Spleen (tissue), 11 donors: ENCODE data around the gene ZKSCAN4. TPM values are rescaled to one million over a fixed set of nuclear protein-coding genes. Genes with fewer than 3 reads are reported as not detected.
A peak's percentile ranks its signal among the peaks of the same experiment; 100 is the strongest.

ENCODE experiments used
- DNase-seq: peaks from one replicate; pipeline ENCODE4 v3.0.0-alpha.2; 2020
- H3K27ac ChIP-seq, 8 donors: fragments of 200-600 bp; sonication (generic) in 7 of 8; 1 replicate in 4 of 8; 2 replicates in 4 of 8; pipeline versions ENCODE4 v1.5.0 to v1.8.0; 2016 to 2021; ENCODE audit warnings: inconsistent platforms in 4 of 8, mild to moderate bottlenecking in 4 of 8, moderate library complexity in 1 of 8
- H3K27me3 ChIP-seq, 7 donors: fragments of 200-600 bp; sonication (generic) in 6 of 7; replicated peaks in 1 of 7; 1 replicate in 4 of 7; 2 replicates in 3 of 7; pipeline versions ENCODE4 v1.5.0 to v1.8.0; 2016 to 2021; ENCODE audit warnings: inconsistent platforms in 3 of 7, mild to moderate bottlenecking in 1 of 7
- H3K36me3 ChIP-seq, 6 donors: fragments of 200-600 bp; sonication (generic) in 5 of 6; 1 replicate in 4 of 6; 2 replicates in 2 of 6; pipeline versions ENCODE4 v1.5.0 to v1.8.0; 2016 to 2021; ENCODE audit warnings: inconsistent platforms in 2 of 6
- H3K4me1 ChIP-seq, 6 donors: fragments of 200-600 bp; sonication (generic) in 5 of 6; 1 replicate in 3 of 6; 2 replicates in 3 of 6; pipeline versions ENCODE4 v1.5.0 to v1.8.0; 2016 to 2021; ENCODE audit warnings: inconsistent platforms in 3 of 6
- H3K4me3 ChIP-seq, 8 donors: fragments of 200-600 bp; sonication (generic) in 7 of 8; 1 replicate in 4 of 8; 2 replicates in 4 of 8; pipeline versions ENCODE4 v1.5.0 to v1.8.0; 2016 to 2021; ENCODE audit warnings: inconsistent platforms in 4 of 8, mild to moderate bottlenecking in 4 of 8, moderate library complexity in 2 of 8
- H3K9me3 ChIP-seq, 8 donors: fragments of 200-600 bp; sonication (generic) in 7 of 8; 1 replicate in 4 of 8; 2 replicates in 4 of 8; pipeline versions ENCODE4 v1.5.0 to v1.8.0; 2016 to 2021; ENCODE audit warnings: inconsistent platforms in 4 of 8
- POLR2A ChIP-seq, 3 donors: fragments of 450-650 bp; IDR thresholded peaks; one replicate each; pipeline ENCODE4 v1.5.1; 2017; ENCODE audit warnings: antibody characterized with exemption in 3 of 3, mild to moderate bottlenecking in 1 of 3
- POLR2AphosphoS5 ChIP-seq, 3 donors: sonication (generic); formaldehyde crosslinking; IDR thresholded peaks; one replicate each; pipeline ENCODE4 v1.5.1; 2017; ENCODE audit warnings: antibody characterized with exemption in 3 of 3
- WGBS, 5 donors: extraction: QIAGEN DNeasy Blood & Tissue Kit in 3 of 5; methylation state at CpG; one replicate each; pipeline versions ENCODE4 v1.1.5 to v1.1.7; 2013 to 2018; 5-methylcytosine and 5-hydroxymethylcytosine counted together
- intact Hi-C: fragments of 100-400 bp; cut with DNase I; formaldehyde crosslinking; loops from one replicate; pipeline ENCODE4 v1.15.0; 2023; ENCODE audit warnings: low total_unique reads
- polyA plus RNA-seq, 3 donors: library from polyadenylated mRNA; stranded (reverse); fragments of 200-250 nt; gene quantifications; one replicate each; pipeline ENCODE4 v1.2.1, GENCODE V29; 2013
- total RNA-seq, 7 donors: library from RNA; depleted of rRNA in 3 of 7; stranded (reverse); fragments of >200 nt in 3 of 7; fragmentation: NEBNext Ultra II Directional in 4 of 7; extraction: Animal tissue kit (Norgen Biotek cat#: 25700) in 4 of 7; gene quantifications; one replicate each; pipeline versions ENCODE4 v1.1.0 to v1.2.1, GENCODE V29; 2016 to 2021
- TF ChIP-seq, protein P1 (sequence below), 11 experiments: fragments of 200-600 bp in 7 of 11; fragments of 450-650 bp in 4 of 11; sonication (generic) in 4 of 11; IDR thresholded peaks in 8 of 11; conservative IDR thresholded peaks in 3 of 11; 1 replicate in 7 of 11; 2 replicates in 4 of 11; pipeline versions ENCODE4 v1.4.0 to v1.8.0; 2016 to 2021; ENCODE audit warnings: antibody characterized with exemption in 11 of 11, inconsistent platforms in 4 of 11, mild to moderate bottlenecking in 1 of 11
- donor health status: healthy with polysubstance abuse.
- donor health status: DM: no; HTN: no; CAD: no; lungs with moderate emphysema.
- donor health status: DM: no; HTN: no; CAD: no.
- donor health status: Bipolar disorder and iron deficiency.
- donor health status: healthy.
- donor health status: DM: no; HTN: no; CAD: no.
- donor health status: DM: yes; HTN: yes; CAD: no.

Gene ZKSCAN4
- total and polyA plus RNA-seq, 10 donors = 5.2 to 13.7 (median 11.0) TPM

- WGBS, 5 donors = 10 to 15% (median 13%) methylated on average over 15 of the region's 15 CpGs
- no peak for DNase-seq
- H3K27ac ChIP-seq = peak overlapping the region in 3 of 8 donors; percentile 20 to 37 (median 29)
- H3K4me3 ChIP-seq = peak overlapping the region in 6 of 8 donors; percentile 4 to 58 (median 24)
- TF ChIP-seq POLR2AphosphoS5 (IDR thresholded peaks at IDR 0.05) = no peak
- TF ChIP-seq, protein P1, sequence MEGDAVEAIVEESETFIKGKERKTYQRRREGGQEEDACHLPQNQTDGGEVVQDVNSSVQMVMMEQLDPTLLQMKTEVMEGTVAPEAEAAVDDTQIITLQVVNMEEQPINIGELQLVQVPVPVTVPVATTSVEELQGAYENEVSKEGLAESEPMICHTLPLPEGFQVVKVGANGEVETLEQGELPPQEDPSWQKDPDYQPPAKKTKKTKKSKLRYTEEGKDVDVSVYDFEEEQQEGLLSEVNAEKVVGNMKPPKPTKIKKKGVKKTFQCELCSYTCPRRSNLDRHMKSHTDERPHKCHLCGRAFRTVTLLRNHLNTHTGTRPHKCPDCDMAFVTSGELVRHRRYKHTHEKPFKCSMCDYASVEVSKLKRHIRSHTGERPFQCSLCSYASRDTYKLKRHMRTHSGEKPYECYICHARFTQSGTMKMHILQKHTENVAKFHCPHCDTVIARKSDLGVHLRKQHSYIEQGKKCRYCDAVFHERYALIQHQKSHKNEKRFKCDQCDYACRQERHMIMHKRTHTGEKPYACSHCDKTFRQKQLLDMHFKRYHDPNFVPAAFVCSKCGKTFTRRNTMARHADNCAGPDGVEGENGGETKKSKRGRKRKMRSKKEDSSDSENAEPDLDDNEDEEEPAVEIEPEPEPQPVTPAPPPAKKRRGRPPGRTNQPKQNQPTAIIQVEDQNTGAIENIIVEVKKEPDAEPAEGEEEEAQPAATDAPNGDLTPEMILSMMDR (IDR thresholded peaks at IDR 0.05 in 8 of 11, conservative IDR thresholded peaks at IDR 0.05 in 3 of 11) = no peak
- no peak for TF ChIP-seq POLR2A (IDR thresholded peaks at IDR 0.05)
- no peaks in the 10 kb centered on the region for H3K36me3 ChIP-seq
- H3K9me3 ChIP-seq = peaks cover 0 to 36% (median 13%) of the 10 kb centered on the region in 8 donors
- peaks cover 4 to 96% (median 72%) of the 10 kb centered on the region in 7 donors for H3K27me3 ChIP-seq
- peaks cover under 1 to 22% (median 16%) of the 10 kb centered on the region in 6 donors for H3K4me1 ChIP-seq
- intact Hi-C loops = no loop called here
Observed at GRCh38 chr6:28206928-28207509, 45.0 kb downstream of the ZKSCAN4 start.

GRCh38 chr6:28206527-28206926 is 45.5 kb downstream of the ZKSCAN4 start:
- H3K9me3 ChIP-seq = peaks cover 0 to 36% (median 13%) of the 10 kb centered on the region in 8 donors
- TF ChIP-seq, protein P1 (IDR thresholded peaks at IDR 0.05 in 8 of 11, conservative IDR thresholded peaks at IDR 0.05 in 3 of 11) = no peak
- no peak for TF ChIP-seq POLR2AphosphoS5 (IDR thresholded peaks at IDR 0.05)
- no peak for TF ChIP-seq POLR2A (IDR thresholded peaks at IDR 0.05)
- H3K36me3 ChIP-seq = no peaks in the 10 kb centered on the region
- H3K27ac ChIP-seq = no peak overlapping the region
- peaks cover 0 to 17% (median 13%) of the 10 kb centered on the region in 6 donors for H3K4me1 ChIP-seq
- 39 to 58% (median 44%) methylated on average over 3 of the region's 3 CpGs for WGBS, 5 donors
- intact Hi-C loops = no loop called here
- DNase-seq = no peak
- no peak overlapping the region for H3K4me3 ChIP-seq
- H3K27me3 ChIP-seq = peaks cover 4 to 96% (median 67%) of the 10 kb centered on the region in 7 donors

GRCh38 chr6:28205879-28206278 is 46.2 kb downstream of the ZKSCAN4 start:
- TF ChIP-seq POLR2AphosphoS5 (IDR thresholded peaks at IDR 0.05) (no peak), POLR2A (IDR thresholded peaks at IDR 0.05) (no peak)
- TF ChIP-seq, protein P1 (IDR thresholded peaks at IDR 0.05 in 8 of 11, conservative IDR thresholded peaks at IDR 0.05 in 3 of 11) = no peak
- DNase-seq = no peak
- Histone ChIP-seq H3K9me3 (peaks cover 0 to 36% (median 13%) of the 10 kb centered on the region in 8 donors), H3K4me1 (peaks cover 0 to 17% (median 13%) of the 10 kb centered on the region in 6 donors), H3K27ac (no peak overlapping the region), H3K27me3 (peaks cover 4 to 95% (median 61%) of the 10 kb centered on the region in 7 donors), H3K4me3 (no peak overlapping the region), H3K36me3 (no peaks in the 10 kb centered on the region)
- 37 to 72% (median 48%) methylated on average over 1 of the region's 1 CpG for WGBS, 5 donors
- intact Hi-C loops = no loop called here

- TF ChIP-seq, protein P1 (IDR thresholded peaks at IDR 0.05 in 8 of 11, conservative IDR thresholded peaks at IDR 0.05 in 3 of 11) = no peak
- TF ChIP-seq POLR2AphosphoS5 (IDR thresholded peaks at IDR 0.05) (no peak), POLR2A (IDR thresholded peaks at IDR 0.05) (no peak)
- H3K27me3 ChIP-seq = peaks cover under 1 to 88% (median 34%) of the 10 kb centered on the region in 7 donors
- H3K4me1 ChIP-seq = peaks cover 0 to 14% (median 11%) of the 10 kb centered on the region in 6 donors
- intact Hi-C loops = no loop called here
- H3K27ac ChIP-seq = no peak overlapping the region
- no peak for DNase-seq
- H3K9me3 ChIP-seq = peaks cover 0 to 45% (median 16%) of the 10 kb centered on the region in 8 donors
- 39 to 55% (median 43%) methylated on average over 4 of the region's 4 CpGs for WGBS, 5 donors
- no peaks in the 10 kb centered on the region for H3K36me3 ChIP-seq
- no peak overlapping the region for H3K4me3 ChIP-seq
Observed at GRCh38 chr6:28203201-28203600, 48.9 kb downstream of the ZKSCAN4 start.
